NOMO-1 treated with DMSO at 0.1 percent for 48 hours (cell line): ENCODE data around the gene UNC119B.

Source experiments
- DNase-seq: peaks from one replicate; lab custom pipeline; 2025; ENCODE audit not compliant: unreplicated experiment; lab: John Stamatoyannopoulos, UW

The UNC119B gene

DNA sequence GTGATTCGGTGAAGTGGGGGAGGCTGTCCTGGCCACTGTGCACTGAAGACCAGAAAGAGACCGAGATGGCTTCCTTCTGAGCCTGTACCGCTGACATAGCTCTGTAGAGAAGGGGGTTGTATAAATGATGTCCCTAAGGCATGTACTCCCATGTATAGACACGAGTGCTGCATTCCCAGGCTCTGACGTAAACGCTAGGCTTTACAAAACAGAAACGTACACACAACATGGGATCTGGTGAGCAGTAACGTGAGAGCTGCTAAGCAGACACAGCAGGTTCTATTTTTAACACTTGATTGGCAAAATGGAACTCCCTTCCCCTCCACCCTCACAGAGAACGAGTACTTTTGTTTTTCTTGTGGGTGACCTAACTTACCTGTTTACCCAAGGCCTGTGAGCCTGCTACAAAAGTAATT lies 51.3 kb downstream of the UNC119B start:
- DNase-seq: no peak

- no peak for DNase-seq
Measured at GRCh38 chr12:120762086-120762485, 51.8 kb downstream of the UNC119B start.

DNA sequence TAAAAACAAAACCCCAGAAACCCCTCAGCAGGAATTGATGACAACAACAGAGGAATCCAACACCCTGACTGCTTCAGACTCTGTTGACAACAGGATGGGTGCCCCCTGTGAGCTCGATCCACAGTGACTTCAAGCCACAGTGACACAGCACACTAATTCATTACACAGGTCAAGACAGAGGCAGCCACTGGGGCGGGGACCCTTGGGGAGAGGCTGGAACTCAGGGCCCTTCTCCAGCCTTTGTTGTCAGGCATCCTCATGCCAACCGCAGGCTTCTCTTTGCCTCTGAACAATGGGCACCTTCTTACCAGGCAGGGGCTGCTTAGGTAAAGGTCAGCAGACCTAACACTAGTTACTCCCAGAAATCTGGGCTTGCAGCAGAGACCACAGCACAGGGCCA lies 53.0 kb downstream of the UNC119B start:
- DNase-seq: no peak

- DNase-seq: no peak
Measured at GRCh38 chr12:120764816-120765215, 54.6 kb downstream of the UNC119B start.

GRCh38 chr12:120766566-120766965 lies 56.3 kb downstream of the UNC119B start:
- no peak for DNase-seq

DNA sequence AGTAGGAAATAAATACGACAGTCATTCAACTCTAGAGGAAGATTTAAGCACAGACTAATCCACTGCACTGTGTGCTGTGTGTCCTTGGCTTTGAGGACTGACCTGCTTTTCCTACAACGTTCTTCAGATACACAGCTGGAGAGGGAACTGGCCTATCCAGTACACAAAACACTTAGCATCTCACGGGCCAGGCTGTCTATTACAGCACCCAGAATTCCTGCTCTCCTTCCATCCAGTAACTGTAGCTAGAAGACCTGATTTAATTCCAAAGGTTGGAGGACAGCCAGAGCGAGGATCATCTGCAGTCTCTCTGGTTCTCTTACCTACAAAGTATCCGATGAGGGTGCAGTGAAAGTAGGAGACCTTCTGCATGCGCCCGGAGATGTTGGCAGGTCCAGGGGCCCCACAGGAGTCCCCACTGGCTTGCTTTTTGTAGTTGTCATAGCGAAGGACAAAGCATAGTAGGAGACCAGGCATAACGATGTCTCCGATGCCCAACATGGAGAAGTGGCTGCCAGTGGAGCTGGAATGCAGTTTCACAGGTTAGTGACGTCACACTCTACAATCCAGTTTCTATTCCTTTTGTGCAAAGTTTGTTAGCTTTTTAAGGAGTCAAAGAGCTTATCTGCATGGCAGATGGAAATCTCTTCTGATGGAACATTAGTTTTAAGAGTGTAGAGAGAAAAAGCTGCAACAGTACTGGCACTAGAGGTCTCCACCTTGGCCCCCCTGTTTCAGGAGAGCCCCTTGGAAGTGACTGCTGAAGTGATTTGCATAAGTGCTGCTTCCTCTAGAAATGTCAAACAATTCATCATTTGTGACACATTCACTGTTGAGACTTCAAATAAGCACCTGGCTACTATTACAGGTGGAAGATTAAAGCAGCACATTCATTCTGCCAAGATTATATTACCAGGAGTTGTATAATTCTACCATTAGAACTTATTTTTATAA lies 57.1 kb downstream of the UNC119B start:
- DNase-seq: no peak

DNA sequence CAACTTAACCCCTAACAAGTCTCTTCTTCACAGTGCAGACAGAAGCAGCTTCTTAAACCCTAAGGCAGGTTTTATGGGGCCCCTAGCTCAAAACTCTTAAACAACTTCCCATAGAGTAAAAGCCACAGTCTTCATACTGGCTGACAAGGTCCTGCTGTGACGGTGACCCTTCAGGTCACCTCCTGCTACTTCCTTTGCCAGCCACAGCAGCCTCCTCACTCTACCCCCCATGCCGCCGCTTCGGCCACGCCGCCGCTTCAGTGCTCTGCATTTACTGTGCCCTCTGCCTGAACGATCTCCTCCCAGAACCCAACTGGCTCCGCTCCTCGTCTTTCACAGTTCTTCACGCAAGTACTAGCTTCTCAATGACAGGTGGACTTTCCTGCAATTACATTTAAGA lies 60.8 kb downstream of the UNC119B start:
- no peak for DNase-seq
